Measurements from ENCODE around the gene SIK3.

The SIK3 gene

DNA sequence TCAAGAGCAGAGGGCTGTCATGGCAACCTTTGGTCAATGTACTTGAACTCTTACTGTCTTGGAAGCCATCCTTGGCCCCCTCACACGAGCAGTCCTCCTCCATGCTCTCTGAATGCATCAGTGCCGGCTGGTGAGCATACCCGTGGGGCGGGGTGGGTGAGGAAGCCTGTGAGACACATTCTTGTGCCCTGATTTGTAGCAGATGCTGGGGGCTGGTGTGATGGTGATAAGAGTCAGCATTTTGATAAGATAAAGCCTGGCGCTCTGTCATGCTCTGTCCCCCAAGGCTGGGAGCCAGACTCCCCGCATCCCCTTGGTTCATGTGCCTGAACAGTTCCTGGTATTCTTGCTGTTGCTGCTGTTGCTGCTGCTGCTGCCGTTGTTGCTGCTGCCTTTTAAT is 240.3 kb downstream of the SIK3 start:
- H3K36me3 ChIP-seq (replicated peaks; ENCODE audit: insufficient read depth, low read length): peaks cover 3% of the 10 kb centered on the region; the same call in 1 of the 2 replicates
- no peak overlapping the region for H3K27ac ChIP-seq (ENCODE audit: low read length)
- H3F3A ChIP-seq (ENCODE audit: insufficient read depth, low read length): peaks cover 17% of the 10 kb centered on the region
- no peak overlapping the region for H2AFZ ChIP-seq (ENCODE audit: low read length)
- no peak overlapping the region for H3K9ac ChIP-seq (ENCODE audit: low read length)
- no peaks in the 10 kb centered on the region for H4K20me1 ChIP-seq (ENCODE audit: insufficient read depth, low read length)
- H3K27me3 ChIP-seq (replicated peaks; ENCODE audit: insufficient read depth, low read length): no peaks in the 10 kb centered on the region
- no peak overlapping the region for H3K4me3 ChIP-seq (ENCODE audit: low read length)
- H3K4me2 ChIP-seq (ENCODE audit: low read depth, low read length): no peak overlapping the region
- H3K79me2 ChIP-seq (ENCODE audit: low read length): no peaks in the 10 kb centered on the region
- H3K9me3 ChIP-seq (replicated peaks; ENCODE audit: insufficient read depth, low read length): no peaks in the 10 kb centered on the region
- no peak for DNase-seq
- peaks cover 18% of the 10 kb centered on the region for H3K4me1 ChIP-seq (ENCODE audit: low read length)
- H3K9me2 ChIP-seq (replicated peaks; ENCODE audit: insufficient read depth, low read length): no peaks in the 10 kb centered on the region
- no peak for TF ChIP-seq EZH2phosphoT487 (IDR thresholded peaks at IDR 0.05; ENCODE audit: low read length)
- no peak for TF ChIP-seq EZH2 (optimal IDR thresholded peaks at IDR 0.05; ENCODE audit: low read depth, low read length)
- TF ChIP-seq CTCF (IDR thresholded peaks at IDR 0.05; ENCODE audit: low read length): no peak

- Histone ChIP-seq H3K36me3 (replicated peaks; ENCODE audit: insufficient read depth, low read length) (peaks cover 3% of the 10 kb centered on the region; the same call in 1 of the 2 replicates), H3K4me3 (ENCODE audit: low read length) (no peak overlapping the region), H3K4me1 (ENCODE audit: low read length) (peaks cover 24% of the 10 kb centered on the region), H3F3A (ENCODE audit: insufficient read depth, low read length) (peaks cover 17% of the 10 kb centered on the region), H3K4me2 (ENCODE audit: low read depth, low read length) (no peak overlapping the region), H3K27ac (ENCODE audit: low read length) (no peak overlapping the region), H3K9me3 (replicated peaks; ENCODE audit: insufficient read depth, low read length) (no peaks in the 10 kb centered on the region), H2AFZ (ENCODE audit: low read length) (no peak overlapping the region), H3K9ac (ENCODE audit: low read length) (no peak overlapping the region), H3K27me3 (replicated peaks; ENCODE audit: insufficient read depth, low read length) (no peaks in the 10 kb centered on the region), H4K20me1 (ENCODE audit: insufficient read depth, low read length) (no peaks in the 10 kb centered on the region), H3K79me2 (ENCODE audit: low read length) (peaks cover 1% of the 10 kb centered on the region), H3K9me2 (replicated peaks; ENCODE audit: insufficient read depth, low read length) (no peaks in the 10 kb centered on the region)
- TF ChIP-seq EZH2phosphoT487 (IDR thresholded peaks at IDR 0.05; ENCODE audit: low read length) (no peak), EZH2 (optimal IDR thresholded peaks at IDR 0.05; ENCODE audit: low read depth, low read length) (no peak), CTCF (IDR thresholded peaks at IDR 0.05; ENCODE audit: low read length) (no peak)
- no peak for DNase-seq
Measured at GRCh38 chr11:116857316-116857715, 240.9 kb downstream of the SIK3 start.

DNA sequence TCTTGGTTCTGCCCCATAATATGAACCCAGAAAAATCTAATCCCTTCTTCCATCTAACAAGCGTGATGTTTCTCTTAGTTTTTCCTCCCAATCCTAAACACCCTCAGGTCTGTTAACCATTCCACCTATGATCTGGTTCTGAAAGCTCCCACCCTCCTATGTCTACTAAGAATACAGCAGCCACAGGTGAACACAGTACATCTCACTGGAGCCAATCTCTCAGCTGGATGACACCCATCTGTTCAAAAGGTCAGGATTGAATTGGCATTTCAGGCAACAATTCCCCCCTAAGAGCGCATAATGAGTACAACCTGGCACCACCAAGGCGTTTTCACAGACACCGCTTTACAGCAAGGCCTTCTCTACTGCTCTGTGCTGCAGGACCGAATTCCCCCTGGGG is 241.8 kb downstream of the SIK3 start:
- Histone ChIP-seq H3K9me3 (replicated peaks; ENCODE audit: insufficient read depth, low read length) (no peaks in the 10 kb centered on the region), H3K27ac (ENCODE audit: low read length) (no peak overlapping the region), H3K79me2 (ENCODE audit: low read length) (peaks cover 6% of the 10 kb centered on the region), H3K4me3 (ENCODE audit: low read length) (no peak overlapping the region), H3K4me2 (ENCODE audit: low read depth, low read length) (no peak overlapping the region), H2AFZ (ENCODE audit: low read length) (no peak overlapping the region), H3K4me1 (ENCODE audit: low read length) (peaks cover 33% of the 10 kb centered on the region), H3K36me3 (replicated peaks; ENCODE audit: insufficient read depth, low read length) (peaks cover 3% of the 10 kb centered on the region; the same call in 1 of the 2 replicates), H3F3A (ENCODE audit: insufficient read depth, low read length) (peaks cover 17% of the 10 kb centered on the region), H4K20me1 (ENCODE audit: insufficient read depth, low read length) (no peaks in the 10 kb centered on the region), H3K9me2 (replicated peaks; ENCODE audit: insufficient read depth, low read length) (no peaks in the 10 kb centered on the region), H3K27me3 (replicated peaks; ENCODE audit: insufficient read depth, low read length) (no peaks in the 10 kb centered on the region), H3K9ac (ENCODE audit: low read length) (no peak overlapping the region)
- TF ChIP-seq EZH2phosphoT487 (IDR thresholded peaks at IDR 0.05; ENCODE audit: low read length) (no peak), EZH2 (optimal IDR thresholded peaks at IDR 0.05; ENCODE audit: low read depth, low read length) (no peak), CTCF (IDR thresholded peaks at IDR 0.05; ENCODE audit: low read length) (no peak)
- DNase-seq: no peak

Measured in MM.1S (cell line).